Measurements from ENCODE around the gene STAC3. TPM values are rescaled to one million over a fixed set of nuclear protein-coding genes. Genes with fewer than 3 reads are reported as not detected.

The STAC3 gene
- total and polyA plus RNA-seq, 2 donors = 1.1 to 13.5 TPM

GRCh38 chr12:57226588-57227314 is 24.2 kb downstream of the STAC3 start:
- H3K4me3 ChIP-seq (ENCODE audit: low read depth, low read length) = no peak overlapping the region
- DNase-seq (ENCODE audit: extremely low spot score) = no peak
- H3K4me1 ChIP-seq (ENCODE audit: insufficient read depth) = no peaks in the 10 kb centered on the region
- H3K36me3 ChIP-seq (ENCODE audit: insufficient read depth) = no peaks in the 10 kb centered on the region
- 13% methylated on average over 35 of the region's 35 CpGs for WGBS
- no peak overlapping the region for H3K27ac ChIP-seq (ENCODE audit: low read depth)

GRCh38 chr12:57225680-57226210 is 25.2 kb downstream of the STAC3 start:
- Histone ChIP-seq H3K4me3 (ENCODE audit: low read depth, low read length) (no peak overlapping the region), H3K4me1 (ENCODE audit: insufficient read depth) (no peaks in the 10 kb centered on the region), H3K36me3 (ENCODE audit: insufficient read depth) (no peaks in the 10 kb centered on the region), H3K27ac (ENCODE audit: low read depth) (no peak overlapping the region)
- no peak for DNase-seq (ENCODE audit: extremely low spot score)
- WGBS = 40% methylated on average over 18 of the region's 18 CpGs

- H3K4me1 ChIP-seq (ENCODE audit: insufficient read depth) = no peaks in the 10 kb centered on the region
- WGBS = 8% methylated on average over 61 of the region's 61 CpGs
- no peak for DNase-seq (ENCODE audit: extremely low spot score)
- H3K4me3 ChIP-seq (ENCODE audit: low read depth, low read length) = no peak overlapping the region
- H3K36me3 ChIP-seq (ENCODE audit: insufficient read depth) = no peaks in the 10 kb centered on the region
- no peak overlapping the region for H3K27ac ChIP-seq (ENCODE audit: low read depth)
These were observed 25.9 kb downstream of the STAC3 start for GRCh38 chr12:57224973-57225679.

GRCh38 chr12:57224278-57224972 is 26.6 kb downstream of the STAC3 start:
- Histone ChIP-seq H3K4me1 (ENCODE audit: insufficient read depth) (no peaks in the 10 kb centered on the region), H3K27ac (ENCODE audit: low read depth) (no peak overlapping the region), H3K4me3 (ENCODE audit: low read depth, low read length) (no peak overlapping the region), H3K36me3 (ENCODE audit: insufficient read depth) (no peaks in the 10 kb centered on the region)
- 44% methylated on average over 30 of the region's 30 CpGs for WGBS
- no peak for DNase-seq (ENCODE audit: extremely low spot score)

- 64% methylated on average over 22 of the region's 22 CpGs for WGBS
- Histone ChIP-seq H3K27ac (ENCODE audit: low read depth) (no peak overlapping the region), H3K36me3 (ENCODE audit: insufficient read depth) (no peaks in the 10 kb centered on the region), H3K4me3 (ENCODE audit: low read depth, low read length) (no peak overlapping the region), H3K4me1 (ENCODE audit: insufficient read depth) (no peaks in the 10 kb centered on the region)
- DNase-seq (ENCODE audit: extremely low spot score) = no peak
These were observed 27.5 kb downstream of the STAC3 start for GRCh38 chr12:57223191-57224165.

GRCh38 chr12:57222286-57223190 is 28.4 kb downstream of the STAC3 start:
- no peak overlapping the region for H3K4me3 ChIP-seq (ENCODE audit: low read depth, low read length)
- no peaks in the 10 kb centered on the region for H3K36me3 ChIP-seq (ENCODE audit: insufficient read depth)
- DNase-seq (ENCODE audit: extremely low spot score) = no peak
- no peaks in the 10 kb centered on the region for H3K4me1 ChIP-seq (ENCODE audit: insufficient read depth)
- H3K27ac ChIP-seq (ENCODE audit: low read depth) = no peak overlapping the region
- WGBS = 35% methylated on average over 13 of the region's 13 CpGs

- Histone ChIP-seq H3K36me3 (ENCODE audit: insufficient read depth) (no peaks in the 10 kb centered on the region), H3K4me3 (ENCODE audit: low read depth, low read length) (no peak overlapping the region), H3K27ac (ENCODE audit: low read depth) (no peak overlapping the region), H3K4me1 (ENCODE audit: insufficient read depth) (no peaks in the 10 kb centered on the region)
- WGBS = 17% methylated on average over 24 of the region's 24 CpGs
- DNase-seq (ENCODE audit: extremely low spot score) = no peak
These were observed 29.6 kb downstream of the STAC3 start for GRCh38 chr12:57221169-57221917.

GRCh38 chr12:57220770-57221168 is 30.2 kb downstream of the STAC3 start:
- no peak overlapping the region for H3K27ac ChIP-seq (ENCODE audit: low read depth)
- no peak overlapping the region for H3K4me3 ChIP-seq (ENCODE audit: low read depth, low read length)
- H3K36me3 ChIP-seq (ENCODE audit: insufficient read depth) = no peaks in the 10 kb centered on the region
- DNase-seq (ENCODE audit: extremely low spot score) = no peak
- no peaks in the 10 kb centered on the region for H3K4me1 ChIP-seq (ENCODE audit: insufficient read depth)
- WGBS = 53% methylated on average over 1 of the region's 1 CpG

- Histone ChIP-seq H3K4me1 (ENCODE audit: insufficient read depth) (no peaks in the 10 kb centered on the region), H3K36me3 (ENCODE audit: insufficient read depth) (no peaks in the 10 kb centered on the region), H3K4me3 (ENCODE audit: low read depth, low read length) (no peak overlapping the region), H3K27ac (ENCODE audit: low read depth) (no peak overlapping the region)
- no peak for DNase-seq (ENCODE audit: extremely low spot score)
- 6% methylated on average over 38 of the region's 38 CpGs for WGBS
These were observed 30.8 kb downstream of the STAC3 start for GRCh38 chr12:57219993-57220754.

GRCh38 chr12:57219205-57219992 is 31.6 kb downstream of the STAC3 start:
- H3K27ac ChIP-seq (ENCODE audit: low read depth) = no peak overlapping the region
- H3K4me3 ChIP-seq (ENCODE audit: low read depth, low read length) = no peak overlapping the region
- no peaks in the 10 kb centered on the region for H3K4me1 ChIP-seq (ENCODE audit: insufficient read depth)
- no peaks in the 10 kb centered on the region for H3K36me3 ChIP-seq (ENCODE audit: insufficient read depth)
- no peak for DNase-seq (ENCODE audit: extremely low spot score)
- 68% methylated on average over 14 of the region's 14 CpGs for WGBS

All from urinary bladder (tissue), 4 donors.